H1 (cell line): Measurements from ENCODE around the gene MAP6. TPM values are rescaled to one million over a fixed set of nuclear protein-coding genes. Genes with fewer than 3 reads are reported as not detected.

Experiments
- CTCF ChIA-PET: fragments of 300-600 bp; sonication (Branson Sonifier 250); formaldehyde crosslinking; loops from one replicate; lab custom pipeline; 2021; ENCODE audit not compliant: partially characterized antibody; lab: Charles Lee
- POLR2A ChIA-PET: fragments of 300-600 bp; sonication (Branson Sonifier 250); formaldehyde crosslinking; loops from one replicate; lab custom pipeline; 2021; ENCODE audit warnings: inconsistent platforms; ENCODE audit not compliant: partially characterized antibody; lab: Charles Lee
- DNase-seq, 2 experiments: peaks; one replicate each; pipeline versions ENCODE4 v3.0.0 to v3.0.0-alpha.2; 2010 to 2022; ENCODE audit warnings: low spot score in 2 of 2, low read depth in 1 of 2, mixed read lengths in 1 of 2
- FAIRE-seq: peaks from 2 replicates; lab custom pipeline; 2011; peaks lifted over from hg19 to GRCh38; lab: Jason Lieb, UNC
- H2AFZ ChIP-seq: 2 replicates; pipeline ENCODE4 v1.8.1; 2012; ENCODE audit warnings: low read length, inconsistent platforms
- H2AK5ac ChIP-seq: 2 replicates; pipeline ENCODE4 v1.6.1; 2013; ENCODE audit warnings: low read depth, low read length
- H2BK120ac ChIP-seq: replicated peaks from 2 replicates; pipeline ENCODE3; 2013; ENCODE audit warnings: low read depth, low read length, inconsistent platforms
- H2BK12ac ChIP-seq: 2 replicates; pipeline ENCODE4 v1.6.1; 2013; ENCODE audit warnings: low read depth, low read length
- H2BK15ac ChIP-seq: 2 replicates; pipeline ENCODE4 v1.6.1; 2013; ENCODE audit warnings: low read length
- H2BK20ac ChIP-seq: 2 replicates; pipeline ENCODE4 v1.6.1; 2013; ENCODE audit warnings: low read length
- H2BK5ac ChIP-seq: 2 replicates; pipeline ENCODE4 v1.6.1; 2013; ENCODE audit warnings: low read depth, low read length
- H3K14ac ChIP-seq: 2 replicates; pipeline ENCODE4 v1.6.1; 2013; ENCODE audit warnings: inconsistent platforms; ENCODE audit not compliant: insufficient read length
- H3K18ac ChIP-seq: 2 replicates; pipeline ENCODE4 v1.6.1; 2013; ENCODE audit warnings: low read length; ENCODE audit errors: extremely low read depth
- H3K23ac ChIP-seq: 2 replicates; pipeline ENCODE4 v1.6.1; 2013; ENCODE audit warnings: inconsistent platforms; ENCODE audit not compliant: insufficient read length
- H3K23me2 ChIP-seq: 2 replicates; pipeline ENCODE4 v1.6.1; 2013; ENCODE audit warnings: low read depth, low read length
- H3K27ac ChIP-seq: 2 replicates; pipeline ENCODE4 v1.6.1; 2011; ENCODE audit warnings: low read depth, low read length, inconsistent platforms
- H3K27me3 ChIP-seq, 4 experiments: replicated peaks in 1 of 4; 1 replicate in 1 of 4; 2 replicates in 3 of 4; pipeline versions ENCODE4 v1.6.1 to v1.8.1; 2011 to 2013; ENCODE audit warnings: low read length in 3 of 4, mild to moderate bottlenecking in 3 of 4, inconsistent platforms in 2 of 4, mixed read lengths in 2 of 4, moderate library complexity in 1 of 4; ENCODE audit not compliant: control insufficient read depth in 3 of 4, insufficient read depth in 3 of 4; ENCODE audit errors: extremely low read depth in 1 of 4
- H3K36me3 ChIP-seq, 4 experiments: 2 replicates each; pipeline versions ENCODE4 v1.6.1 to v1.8.1; 2011 to 2013; ENCODE audit warnings: mild to moderate bottlenecking in 4 of 4, low read length in 3 of 4, moderate library complexity in 2 of 4, control low read depth in 1 of 4, inconsistent platforms in 1 of 4; ENCODE audit not compliant: insufficient read depth in 4 of 4, control insufficient read depth in 2 of 4
- H3K4ac ChIP-seq: replicated peaks from 2 replicates; pipeline ENCODE3; 2013; ENCODE audit warnings: low read length, low read depth, mixed read lengths, inconsistent platforms; ENCODE audit not compliant: insufficient read length
- H3K4me1 ChIP-seq, 4 experiments: replicated peaks in 1 of 4; 1 replicate in 1 of 4; 2 replicates in 3 of 4; pipeline versions ENCODE4 v1.6.1 to v1.8.1; 2011 to 2013; ENCODE audit warnings: low read length in 3 of 4, inconsistent platforms in 2 of 4, mixed read lengths in 1 of 4; ENCODE audit not compliant: insufficient read depth in 4 of 4, control insufficient read depth in 3 of 4
- H3K4me2 ChIP-seq, 2 experiments: 2 replicates each; pipeline versions ENCODE4 v1.6.1 to v1.8.1; 2011 to 2013; ENCODE audit warnings: low read depth in 2 of 2, low read length in 2 of 2, control low read depth in 1 of 2, inconsistent platforms in 1 of 2, mild to moderate bottlenecking in 1 of 2; ENCODE audit not compliant: insufficient read depth in 1 of 2
- H3K4me3 ChIP-seq, 4 experiments: fragments of 200-600, 300-600 bp in 1 of 4; sonication (generic), shearing (Covaris generic), sonication (Bioruptor Twin) in 1 of 4; 2 replicates each; pipeline versions ENCODE4 v1.5.1 to v1.8.1; 2011 to 2016; ENCODE audit warnings: low read length in 4 of 4, low read depth in 3 of 4, control low read depth in 2 of 4, inconsistent platforms in 2 of 4, mild to moderate bottlenecking in 2 of 4, mixed read lengths in 1 of 4, moderate library complexity in 1 of 4; ENCODE audit not compliant: insufficient read depth in 2 of 4; ENCODE audit errors: extremely low read depth in 1 of 4
- H3K56ac ChIP-seq: replicated peaks from 2 replicates; pipeline ENCODE3; 2013; ENCODE audit warnings: low read depth, mild to moderate bottlenecking, mixed read lengths, low read length, inconsistent platforms; ENCODE audit not compliant: insufficient read length
- H3K79me1 ChIP-seq: 2 replicates; pipeline ENCODE4 v1.6.1; 2013; ENCODE audit warnings: low read depth, low read length, control low read depth
- H3K79me2 ChIP-seq, 2 experiments: 2 replicates each; pipeline versions ENCODE4 v1.6.1 to v1.8.1; 2012 to 2013; ENCODE audit warnings: low read length in 2 of 2, mild to moderate bottlenecking in 2 of 2, inconsistent platforms in 1 of 2; ENCODE audit not compliant: insufficient read depth in 2 of 2, control insufficient read depth in 1 of 2
- H3K9ac ChIP-seq, 4 experiments: replicated peaks in 1 of 4; 1 replicate in 1 of 4; 2 replicates in 3 of 4; pipeline versions ENCODE4 v1.6.1 to v1.8.1; 2011 to 2013; ENCODE audit warnings: low read depth in 3 of 4, low read length in 3 of 4, control low read depth in 2 of 4, mild to moderate bottlenecking in 2 of 4, moderate library complexity in 2 of 4, inconsistent platforms in 1 of 4; ENCODE audit errors: extremely low read depth in 1 of 4
- H3K9me3 ChIP-seq, 2 experiments: 2 replicates each; pipeline versions ENCODE4 v1.6.1 to v1.8.1; 2012 to 2013; ENCODE audit warnings: mild to moderate bottlenecking in 2 of 2, moderate library complexity in 2 of 2, control low read depth in 1 of 2, inconsistent platforms in 1 of 2, low read depth in 1 of 2, low read length in 1 of 2, mixed read lengths in 1 of 2; ENCODE audit not compliant: insufficient read depth in 2 of 2
- H4K20me1 ChIP-seq, 2 experiments: replicated peaks in 1 of 2; 2 replicates each; pipeline versions ENCODE3 to v1.8.1; 2011 to 2013; ENCODE audit warnings: inconsistent platforms in 2 of 2, low read length in 2 of 2, mild to moderate bottlenecking in 1 of 2; ENCODE audit not compliant: insufficient read depth in 2 of 2, control insufficient read depth in 1 of 2
- H4K5ac ChIP-seq: 2 replicates; pipeline ENCODE4 v1.6.1; 2013; ENCODE audit warnings: low read length, low read depth, mixed read lengths, inconsistent platforms; ENCODE audit not compliant: insufficient read length
- H4K8ac ChIP-seq: 2 replicates; pipeline ENCODE4 v1.8.0; 2013; ENCODE audit warnings: mild to moderate bottlenecking, moderate library complexity, low read length, inconsistent platforms; ENCODE audit not compliant: insufficient read depth; ENCODE audit errors: extremely low read depth
- H4K91ac ChIP-seq: replicated peaks from 2 replicates; pipeline ENCODE3; 2013; ENCODE audit warnings: low read length, mixed read lengths, inconsistent platforms; ENCODE audit not compliant: insufficient read length
- GABPA ChIP-seq: IDR thresholded peaks from 2 replicates; pipeline ENCODE4 v1.6.1; 2011; ENCODE audit warnings: mild to moderate bottlenecking, low read length, moderate library complexity, borderline replicate concordance; ENCODE audit not compliant: insufficient read depth
- JUN ChIP-seq: IDR thresholded peaks from 2 replicates; pipeline ENCODE4 v1.6.1; 2011; ENCODE audit warnings: low read depth, mild to moderate bottlenecking, improper control_type of control experiment, low read length
- JUND ChIP-seq: IDR thresholded peaks from 2 replicates; pipeline ENCODE4 v1.6.1; 2011; ENCODE audit warnings: mild to moderate bottlenecking, improper control_type of control experiment, low read length
- RBBP5 ChIP-seq: IDR thresholded peaks from 2 replicates; pipeline ENCODE4 v1.7.1; 2012; ENCODE audit warnings: low read depth, mild to moderate bottlenecking, inconsistent platforms, low read length, moderate library complexity, borderline replicate concordance
- SUZ12 ChIP-seq: fragments of 200-600 bp; sonication (generic); IDR thresholded peaks from 2 replicates; pipeline ENCODE4 v1.6.1; 2012; ENCODE audit warnings: mild to moderate bottlenecking, inconsistent platforms, low read length, moderate library complexity, mixed read lengths
- WGBS, 2 experiments: shearing (Covaris generic) in 1 of 2; methylation state at CpG; one replicate each; pipeline versions ENCODE4 v1.1.6 to v1.1.7; 2013 to 2015; ENCODE audit warnings: low lambda C conversion rate in 2 of 2, mixed read lengths in 2 of 2, inconsistent platforms in 1 of 2, low coverage in 1 of 2, missing lambda C conversion rate in 1 of 2; ENCODE audit not compliant: insufficient replicate concordance in 2 of 2, insufficient coverage in 1 of 2, insufficient read length in 1 of 2; ENCODE audit errors: extremely low coverage in 1 of 2, missing lambda C conversion rate in 1 of 2; 5-methylcytosine and 5-hydroxymethylcytosine counted together
- polyA plus RNA-seq, 7 experiments: library from polyadenylated mRNA; depleted of rRNA in 3 of 7; stranded (reverse) in 5 of 7; unstranded in 2 of 7; fragments of >200 nt in 5 of 7; fragments of 200-250 nt in 2 of 7; gene quantifications; 1 replicate in 5 of 7; 2 replicates in 1 of 7; 4 replicates in 1 of 7; pipeline versions ENCODE4 v1.2.1 to v1.2.3, GENCODE V29; 2011 to 2013; ENCODE audit warnings: missing spikeins in 2 of 7, mixed read lengths in 2 of 7
- total RNA-seq: library from RNA; stranded (reverse); fragmentation: NEBNext Ultra II Directional; extraction: Animal tissue kit (Norgen Biotek cat#: 25700); gene quantifications from 2 replicates; pipeline ENCODE4 v1.2.1, GENCODE V29; 2021

Gene MAP6
- total and polyA plus RNA-seq, 2 of the 8 experiments (the other 6 are each of a cell fraction or from before 2014, with no cell fraction given): 0.54 to 0.89 TPM

DNA sequence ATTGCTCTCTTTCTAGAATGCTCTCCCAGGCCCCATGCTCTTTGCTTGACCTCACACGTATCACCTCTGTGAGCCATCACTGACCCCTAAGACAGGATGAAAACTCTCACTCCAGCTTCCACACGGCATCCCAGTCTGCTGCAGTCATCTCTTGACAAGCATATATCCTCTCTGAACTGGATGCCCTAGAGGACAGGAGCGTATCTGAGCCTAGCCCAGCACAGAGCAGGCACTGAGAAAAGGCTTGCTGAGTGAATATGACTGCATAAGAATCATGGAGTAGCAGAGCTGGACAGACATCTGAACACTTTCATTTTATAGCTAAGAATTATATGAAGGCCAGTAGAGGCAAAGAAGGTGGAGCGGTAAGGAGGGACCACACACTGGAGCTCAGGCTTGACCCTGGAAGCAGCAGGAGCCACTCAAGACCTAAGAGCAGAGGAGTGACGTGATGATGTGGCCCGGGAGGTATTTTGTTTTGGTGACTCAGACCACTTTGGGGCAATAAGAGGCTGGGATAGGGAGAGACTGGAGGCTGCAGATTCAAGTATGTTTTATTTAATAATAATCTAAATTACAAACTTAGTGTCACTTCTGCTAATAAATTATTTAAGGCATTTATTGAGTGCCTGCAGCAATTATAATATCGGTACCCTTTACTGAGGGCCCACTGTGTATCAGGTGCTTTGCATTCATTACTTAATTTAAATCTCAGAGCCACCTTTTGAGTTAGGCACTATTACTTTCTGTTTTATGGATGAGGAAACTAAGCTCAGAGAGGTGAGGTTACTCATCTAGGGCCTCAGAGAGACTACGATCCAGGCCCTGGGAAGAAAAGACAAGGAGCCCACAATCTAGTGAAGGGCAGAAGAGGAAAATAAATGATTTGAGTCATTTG, 42.6 kb downstream of the MAP6 start:
- Histone ChIP-seq H3K18ac (no peak overlapping the region), H3K56ac (no peak overlapping the region), H3K36me3 (no peaks in the 10 kb centered on the region), H4K20me1 (no peaks in the 10 kb centered on the region), H3K9me3 (no peaks in the 10 kb centered on the region), H4K5ac (no peak overlapping the region), H3K27me3 (no peaks in the 10 kb centered on the region), H3K4me2 (no peak overlapping the region), H2AFZ (no peak overlapping the region), H4K8ac (no peak overlapping the region), H3K79me2 (no peaks in the 10 kb centered on the region), H2BK120ac (no peak overlapping the region), H4K91ac (no peak overlapping the region), H3K23ac (no peak overlapping the region), H3K27ac (no peak overlapping the region), H3K23me2 (0 out of 2 replicates have a peak, but pooled peaks cover 2% of the 10 kb centered on the region), H3K9ac (no peak overlapping the region), H2BK20ac (no peak overlapping the region), H3K4me1 (peaks cover 0 to 20% (median 13%) of the 10 kb centered on the region in 4 experiments; a peak in 6 of 7 replicates), H3K4me3 (no peak overlapping the region), H3K14ac (no peak overlapping the region), H2BK12ac (no peak overlapping the region), H2AK5ac (no peak overlapping the region), H3K79me1 (no peaks in the 10 kb centered on the region), H2BK5ac (no peak overlapping the region), H3K4ac (no peak overlapping the region), H2BK15ac (no peak overlapping the region)
- ChIA-PET POLR2A (no interaction called here), CTCF (interaction anchor here (0.6 to 4.3 kb wide), 8 partner anchors 10 to 41 kb away, joined by 3 to 28 read pairs (median 3); no protein-coding TSS in a partner anchor)
- DNase-seq (no peak), FAIRE-seq (no peak)
- TF ChIP-seq GABPA (no peak), RBBP5 (no peak), SUZ12 (no peak), JUN (no peak), JUND (no peak)
- WGBS, 2 experiments: 90% methylated on average over 8 of the region's 8 CpGs; no CpG with 5 or more reads in 1 of the 2 experiments
